Esophagus squamous epithelium (tissue), 4 donors: ENCODE measurements around the gene RBPMS2.

Source experiments
- CTCF ChIP-seq, 6 experiments: fragments of 450-650 bp in 4 of 6; fragments of 200-600 bp in 2 of 6; sonication (generic) in 2 of 6; IDR thresholded peaks; one replicate each; pipeline ENCODE4 v1.5.1; 2016 to 2019; ENCODE audit warnings: antibody characterized with exemption in 6 of 6, mild to moderate bottlenecking in 4 of 6, moderate library complexity in 4 of 6
- POLR2A ChIP-seq, 4 donors: fragments of 450-650 bp; IDR thresholded peaks; one replicate each; pipeline ENCODE4 v1.6.1; 2017; ENCODE audit warnings: antibody characterized with exemption in 4 of 4, mild to moderate bottlenecking in 4 of 4, moderate library complexity in 3 of 4

GRCh38 chr15:64712353-64712752 lies 63.0 kb downstream of the RBPMS2 start:
- TF ChIP-seq CTCF (IDR thresholded peaks at IDR 0.05) (no peak), POLR2A (IDR thresholded peaks at IDR 0.05) (no peak)
